ENCODE results near the gene USH2A. TPM values are rescaled to one million over a fixed set of nuclear protein-coding genes. Genes with fewer than 3 reads are reported as not detected.

Gene USH2A
- total and polyA plus RNA-seq, 4 donors = 0.09 to 0.39 (median 0.15) TPM

- DNase-seq (ENCODE audit: low read depth in 4 of 6, low spot score in 6 of 6) = peak in 1 of 6 donors; percentile 12
- Histone ChIP-seq H3K4me1 (ENCODE audit: control insufficient read depth, insufficient read depth, low read length) (no peaks in the 10 kb centered on the region), H3K27me3 (ENCODE audit: control insufficient read depth, insufficient read depth, low read length) (no peaks in the 10 kb centered on the region), H3K27ac (ENCODE audit: low read depth, low read length) (no peak overlapping the region), H3K9me3 (ENCODE audit: control insufficient read depth, insufficient read depth, low read length) (no peaks in the 10 kb centered on the region), H3K4me3 (ENCODE audit: low read depth, low read length) (no peak overlapping the region), H3K36me3 (ENCODE audit: control insufficient read depth, insufficient read depth, low read length) (no peaks in the 10 kb centered on the region)
- 56% methylated on average over 4 of the region's 4 CpGs for WGBS (ENCODE audit: insufficient coverage)
Observed at GRCh38 chr1:216095400-216095799, 327.8 kb downstream of the USH2A start.

GRCh38 chr1:216090556-216090955 is 332.7 kb downstream of the USH2A start:
- Histone ChIP-seq H3K9me3 (ENCODE audit: control insufficient read depth, insufficient read depth, low read length) (no peaks in the 10 kb centered on the region), H3K4me3 (ENCODE audit: low read depth, low read length) (no peak overlapping the region), H3K27me3 (ENCODE audit: control insufficient read depth, insufficient read depth, low read length) (no peaks in the 10 kb centered on the region), H3K27ac (ENCODE audit: low read depth, low read length) (no peak overlapping the region), H3K36me3 (ENCODE audit: control insufficient read depth, insufficient read depth, low read length) (no peaks in the 10 kb centered on the region), H3K4me1 (ENCODE audit: control insufficient read depth, insufficient read depth, low read length) (no peaks in the 10 kb centered on the region)
- no CpG with 5 or more reads among the region's 6 CpGs for WGBS (ENCODE audit: insufficient coverage)
- peak in 1 of 6 donors; percentile 57 for DNase-seq (ENCODE audit: low read depth in 4 of 6, low spot score in 6 of 6)

- DNase-seq (ENCODE audit: low read depth in 4 of 6, low spot score in 6 of 6) = no peak
- H3K27me3 ChIP-seq (ENCODE audit: control insufficient read depth, insufficient read depth, low read length) = no peaks in the 10 kb centered on the region
- H3K9me3 ChIP-seq (ENCODE audit: control insufficient read depth, insufficient read depth, low read length) = no peaks in the 10 kb centered on the region
- no peak overlapping the region for H3K4me3 ChIP-seq (ENCODE audit: low read depth, low read length)
- H3K4me1 ChIP-seq (ENCODE audit: control insufficient read depth, insufficient read depth, low read length) = no peaks in the 10 kb centered on the region
- H3K27ac ChIP-seq (ENCODE audit: low read depth, low read length) = no peak overlapping the region
- H3K36me3 ChIP-seq (ENCODE audit: control insufficient read depth, insufficient read depth, low read length) = no peaks in the 10 kb centered on the region
- WGBS (ENCODE audit: insufficient coverage) = no CpG with 5 or more reads among the region's 3 CpGs
Observed at GRCh38 chr1:216086678-216087077, 336.6 kb downstream of the USH2A start.

GRCh38 chr1:216081445-216081844 is 341.8 kb downstream of the USH2A start:
- DNase-seq (ENCODE audit: low read depth in 4 of 6, low spot score in 6 of 6) = no peak
- Histone ChIP-seq H3K9me3 (ENCODE audit: control insufficient read depth, insufficient read depth, low read length) (no peaks in the 10 kb centered on the region), H3K4me3 (ENCODE audit: low read depth, low read length) (no peak overlapping the region), H3K27ac (ENCODE audit: low read depth, low read length) (no peak overlapping the region), H3K27me3 (ENCODE audit: control insufficient read depth, insufficient read depth, low read length) (no peaks in the 10 kb centered on the region), H3K36me3 (ENCODE audit: control insufficient read depth, insufficient read depth, low read length) (no peaks in the 10 kb centered on the region), H3K4me1 (ENCODE audit: control insufficient read depth, insufficient read depth, low read length) (no peaks in the 10 kb centered on the region)
- WGBS (ENCODE audit: insufficient coverage) = no CpG with 5 or more reads among the region's 5 CpGs

- Histone ChIP-seq H3K27ac (ENCODE audit: low read depth, low read length) (no peak overlapping the region), H3K36me3 (ENCODE audit: control insufficient read depth, insufficient read depth, low read length) (no peaks in the 10 kb centered on the region), H3K4me3 (ENCODE audit: low read depth, low read length) (no peak overlapping the region), H3K4me1 (ENCODE audit: control insufficient read depth, insufficient read depth, low read length) (no peaks in the 10 kb centered on the region), H3K9me3 (ENCODE audit: control insufficient read depth, insufficient read depth, low read length) (no peaks in the 10 kb centered on the region), H3K27me3 (ENCODE audit: control insufficient read depth, insufficient read depth, low read length) (no peaks in the 10 kb centered on the region)
- no peak for DNase-seq (ENCODE audit: low read depth in 4 of 6, low spot score in 6 of 6)
- WGBS (ENCODE audit: insufficient coverage) = no CpG with 5 or more reads among the region's 2 CpGs
Observed at GRCh38 chr1:216076751-216077150, 346.5 kb downstream of the USH2A start.

GRCh38 chr1:216075339-216075738 is 347.9 kb downstream of the USH2A start:
- WGBS (ENCODE audit: insufficient coverage) = 71% methylated on average over 1 of the region's 3 CpGs
- H3K9me3 ChIP-seq (ENCODE audit: control insufficient read depth, insufficient read depth, low read length) = no peaks in the 10 kb centered on the region
- no peaks in the 10 kb centered on the region for H3K4me1 ChIP-seq (ENCODE audit: control insufficient read depth, insufficient read depth, low read length)
- no peak overlapping the region for H3K4me3 ChIP-seq (ENCODE audit: low read depth, low read length)
- H3K27ac ChIP-seq (ENCODE audit: low read depth, low read length) = no peak overlapping the region
- no peak for DNase-seq (ENCODE audit: low read depth in 4 of 6, low spot score in 6 of 6)
- H3K27me3 ChIP-seq (ENCODE audit: control insufficient read depth, insufficient read depth, low read length) = no peaks in the 10 kb centered on the region
- H3K36me3 ChIP-seq (ENCODE audit: control insufficient read depth, insufficient read depth, low read length) = no peaks in the 10 kb centered on the region

- peak in 2 of 6 donors; percentile 7 to 16 for DNase-seq (ENCODE audit: low read depth in 4 of 6, low spot score in 6 of 6)
- H3K36me3 ChIP-seq (ENCODE audit: control insufficient read depth, insufficient read depth, low read length) = no peaks in the 10 kb centered on the region
- H3K9me3 ChIP-seq (ENCODE audit: control insufficient read depth, insufficient read depth, low read length) = no peaks in the 10 kb centered on the region
- 20% methylated on average over 2 of the region's 8 CpGs for WGBS (ENCODE audit: insufficient coverage)
- H3K4me3 ChIP-seq (ENCODE audit: low read depth, low read length) = no peak overlapping the region
- no peaks in the 10 kb centered on the region for H3K4me1 ChIP-seq (ENCODE audit: control insufficient read depth, insufficient read depth, low read length)
- no peak overlapping the region for H3K27ac ChIP-seq (ENCODE audit: low read depth, low read length)
- H3K27me3 ChIP-seq (ENCODE audit: control insufficient read depth, insufficient read depth, low read length) = no peaks in the 10 kb centered on the region
Observed at GRCh38 chr1:216073793-216074595, 349.3 kb downstream of the USH2A start.

GRCh38 chr1:216071262-216071661 is 352.0 kb downstream of the USH2A start:
- no peak overlapping the region for H3K4me3 ChIP-seq (ENCODE audit: low read depth, low read length)
- no peaks in the 10 kb centered on the region for H3K36me3 ChIP-seq (ENCODE audit: control insufficient read depth, insufficient read depth, low read length)
- no peaks in the 10 kb centered on the region for H3K9me3 ChIP-seq (ENCODE audit: control insufficient read depth, insufficient read depth, low read length)
- H3K27ac ChIP-seq (ENCODE audit: low read depth, low read length) = no peak overlapping the region
- no peaks in the 10 kb centered on the region for H3K27me3 ChIP-seq (ENCODE audit: control insufficient read depth, insufficient read depth, low read length)
- WGBS (ENCODE audit: insufficient coverage) = no CpG with 5 or more reads among the region's 3 CpGs
- peak in 1 of 6 donors; percentile 7 for DNase-seq (ENCODE audit: low read depth in 4 of 6, low spot score in 6 of 6)
- no peaks in the 10 kb centered on the region for H3K4me1 ChIP-seq (ENCODE audit: control insufficient read depth, insufficient read depth, low read length)

- no peaks in the 10 kb centered on the region for H3K27me3 ChIP-seq (ENCODE audit: control insufficient read depth, insufficient read depth, low read length)
- H3K36me3 ChIP-seq (ENCODE audit: control insufficient read depth, insufficient read depth, low read length) = no peaks in the 10 kb centered on the region
- H3K27ac ChIP-seq (ENCODE audit: low read depth, low read length) = no peak overlapping the region
- no peak for DNase-seq (ENCODE audit: low read depth in 4 of 6, low spot score in 6 of 6)
- no peak overlapping the region for H3K4me3 ChIP-seq (ENCODE audit: low read depth, low read length)
- no peaks in the 10 kb centered on the region for H3K4me1 ChIP-seq (ENCODE audit: control insufficient read depth, insufficient read depth, low read length)
- H3K9me3 ChIP-seq (ENCODE audit: control insufficient read depth, insufficient read depth, low read length) = no peaks in the 10 kb centered on the region
Observed at GRCh38 chr1:216064643-216065042, 358.6 kb downstream of the USH2A start.

- no peak overlapping the region for H3K4me3 ChIP-seq (ENCODE audit: low read depth, low read length)
- H3K36me3 ChIP-seq (ENCODE audit: control insufficient read depth, insufficient read depth, low read length) = no peaks in the 10 kb centered on the region
- no peaks in the 10 kb centered on the region for H3K4me1 ChIP-seq (ENCODE audit: control insufficient read depth, insufficient read depth, low read length)
- H3K27me3 ChIP-seq (ENCODE audit: control insufficient read depth, insufficient read depth, low read length) = no peaks in the 10 kb centered on the region
- no peak for DNase-seq (ENCODE audit: low read depth in 4 of 6, low spot score in 6 of 6)
- no peaks in the 10 kb centered on the region for H3K9me3 ChIP-seq (ENCODE audit: control insufficient read depth, insufficient read depth, low read length)
- no peak overlapping the region for H3K27ac ChIP-seq (ENCODE audit: low read depth, low read length)
- WGBS (ENCODE audit: insufficient coverage) = 100% methylated on average over 1 of the region's 4 CpGs
Observed at GRCh38 chr1:216057947-216058346, 365.3 kb downstream of the USH2A start.
